SU-DHL-6 (cell line): Measurements from ENCODE around the gene CLCN4.

Experiments
- H2AFZ ChIP-seq: fragments of 200-600 bp; sonication (generic); 2 replicates; pipeline ENCODE4 v1.6.1; 2014; ENCODE audit warnings: low read depth, mild to moderate bottlenecking, moderate library complexity, mixed read lengths, antibody characterized with exemption, low read length; ENCODE audit not compliant: severe bottlenecking
- H3F3A ChIP-seq: fragments of 200-600 bp; shearing (Covaris generic); 2 replicates; pipeline ENCODE4 v1.6.0; 2016; ENCODE audit warnings: antibody characterized with exemption, mild to moderate bottlenecking; ENCODE audit not compliant: insufficient read depth
- H3K27ac ChIP-seq: fragments of 200-600 bp; sonication (generic); 2 replicates; pipeline ENCODE4 v1.5.1; 2016; ENCODE audit warnings: low read depth, mild to moderate bottlenecking, low read length, moderate library complexity, mixed read lengths
- H3K27me3 ChIP-seq: fragments of 200-600 bp; sonication (generic), shearing (Covaris generic); 2 replicates; pipeline ENCODE4 v1.6.0; 2014; ENCODE audit warnings: mild to moderate bottlenecking, low read length
- H3K36me3 ChIP-seq: fragments of 200-600 bp; sonication (generic); 2 replicates; pipeline ENCODE4 v1.6.1; 2014; ENCODE audit warnings: mild to moderate bottlenecking, low read length, mixed read lengths
- H3K4me2 ChIP-seq: fragments of 300-600, 200-600 bp; shearing (Covaris generic), sonication (generic); 2 replicates; pipeline ENCODE4 v1.6.0; 2014; ENCODE audit warnings: low read length, low read depth, mild to moderate bottlenecking; ENCODE audit not compliant: poor library complexity, severe bottlenecking
- H3K4me3 ChIP-seq: fragments of 200-600 bp; sonication (generic); 2 replicates; pipeline ENCODE4 v1.5.1; 2014; ENCODE audit warnings: antibody characterized with exemption, low read length, mild to moderate bottlenecking, mixed read lengths; ENCODE audit not compliant: insufficient read depth, poor library complexity, severe bottlenecking
- H3K79me2 ChIP-seq: fragments of 200-600 bp; sonication (generic); 2 replicates; pipeline ENCODE4 v1.6.1; 2014; ENCODE audit warnings: mild to moderate bottlenecking, low read length, moderate library complexity; ENCODE audit not compliant: insufficient read depth
- H3K9ac ChIP-seq: fragments of 200-600 bp; sonication (generic); 2 replicates; pipeline ENCODE4 v1.7.0; 2014; ENCODE audit warnings: mild to moderate bottlenecking, low read length
- H3K9me2 ChIP-seq: fragments of 200-600 bp; sonication (generic); replicated peaks from 2 replicates; pipeline ENCODE4 v1.6.1; 2014; ENCODE audit warnings: low read length; ENCODE audit not compliant: insufficient read depth
- H3K9me3 ChIP-seq: fragments of 200-600 bp; sonication (generic); 2 replicates; pipeline ENCODE4 v1.6.1; 2014; ENCODE audit warnings: low read length, mixed read lengths; ENCODE audit not compliant: insufficient read depth
- H4K20me1 ChIP-seq: fragments of 200-600 bp; sonication (generic); 2 replicates; pipeline ENCODE4 v1.6.1; 2014; ENCODE audit warnings: low read depth, mild to moderate bottlenecking, antibody characterized with exemption, low read length, moderate library complexity, mixed read lengths
- CTCF ChIP-seq: fragments of 200-600 bp; sonication (generic); IDR thresholded peaks from one replicate; pipeline ENCODE4 v1.5.1; 2017; ENCODE audit warnings: antibody characterized with exemption, mild to moderate bottlenecking, low read length, moderate library complexity; ENCODE audit not compliant: insufficient read depth, poor library complexity, severe bottlenecking
- EZH2phosphoT487 ChIP-seq: fragments of 200-600 bp; sonication (generic), shearing (Covaris generic); conservative IDR thresholded peaks from 2 replicates; pipeline ENCODE4 v1.6.1; 2018; ENCODE audit warnings: mild to moderate bottlenecking, antibody characterized with exemption, low read length, moderate library complexity, mixed read lengths

CLCN4 gene

GRCh38 chrX:10190367-10190766 is 33.6 kb downstream of the CLCN4 start:
- H4K20me1 ChIP-seq: no peaks in the 10 kb centered on the region

GRCh38 chrX:10193587-10193986 is 36.8 kb downstream of the CLCN4 start:
- H3K79me2 ChIP-seq: no peaks in the 10 kb centered on the region
- no peak overlapping the region for H3K27ac ChIP-seq
- H4K20me1 ChIP-seq: no peaks in the 10 kb centered on the region
- H3K4me2 ChIP-seq: no peak overlapping the region
- no peaks in the 10 kb centered on the region for H3K9me3 ChIP-seq
- no peaks in the 10 kb centered on the region for H3K27me3 ChIP-seq
- no peaks in the 10 kb centered on the region for H3F3A ChIP-seq
- no peaks in the 10 kb centered on the region for H3K36me3 ChIP-seq
- H2AFZ ChIP-seq: no peak overlapping the region
- H3K9ac ChIP-seq: no peak overlapping the region
- TF ChIP-seq CTCF: no peak
- no peak for TF ChIP-seq EZH2phosphoT487
- no peaks in the 10 kb centered on the region for H3K9me2 ChIP-seq
- H3K4me3 ChIP-seq: no peak overlapping the region

More at GRCh38 chrX:10190367-10190766, 33.6 kb downstream of the CLCN4 start:
- H3K9me2 ChIP-seq: no peaks in the 10 kb centered on the region
- H3K79me2 ChIP-seq: no peaks in the 10 kb centered on the region
- no peak overlapping the region for H3K9ac ChIP-seq
- H3K4me3 ChIP-seq: no peak overlapping the region
- H3F3A ChIP-seq: no peaks in the 10 kb centered on the region
- no peaks in the 10 kb centered on the region for H3K27me3 ChIP-seq
- H3K9me3 ChIP-seq: no peaks in the 10 kb centered on the region
- no peak overlapping the region for H3K27ac ChIP-seq
- H2AFZ ChIP-seq: no peak overlapping the region
- no peak overlapping the region for H3K4me2 ChIP-seq
- peak; percentile 19 for TF ChIP-seq CTCF
- no peak for TF ChIP-seq EZH2phosphoT487
- H3K36me3 ChIP-seq: no peaks in the 10 kb centered on the region

- Histone ChIP-seq H3K9me2 (no peaks in the 10 kb centered on the region), H3K9me3 (no peaks in the 10 kb centered on the region), H3K9ac (no peak overlapping the region), H3K27ac (no peak overlapping the region), H3K36me3 (no peaks in the 10 kb centered on the region), H3K4me2 (no peak overlapping the region), H3F3A (no peaks in the 10 kb centered on the region), H3K27me3 (no peaks in the 10 kb centered on the region), H2AFZ (no peak overlapping the region), H4K20me1 (no peaks in the 10 kb centered on the region), H3K4me3 (no peak overlapping the region), H3K79me2 (no peaks in the 10 kb centered on the region)
- no peak for TF ChIP-seq EZH2phosphoT487
- no peak for TF ChIP-seq CTCF
Observed at GRCh38 chrX:10195425-10195824, 38.6 kb downstream of the CLCN4 start.

- H3K79me2 ChIP-seq: no peaks in the 10 kb centered on the region
- no peaks in the 10 kb centered on the region for H3K36me3 ChIP-seq
- H3K9me2 ChIP-seq: no peaks in the 10 kb centered on the region
- no peaks in the 10 kb centered on the region for H3K9me3 ChIP-seq
- no peaks in the 10 kb centered on the region for H4K20me1 ChIP-seq
- no peak overlapping the region for H3K4me2 ChIP-seq
- H3F3A ChIP-seq: no peaks in the 10 kb centered on the region
- H2AFZ ChIP-seq: no peak overlapping the region
- TF ChIP-seq CTCF (no peak), EZH2phosphoT487 (no peak)
- H3K27me3 ChIP-seq: no peaks in the 10 kb centered on the region
- H3K4me3 ChIP-seq: no peak overlapping the region
- no peak overlapping the region for H3K27ac ChIP-seq
- no peak overlapping the region for H3K9ac ChIP-seq
Observed at GRCh38 chrX:10195947-10196346, 39.2 kb downstream of the CLCN4 start.
